ENCODE data around the gene MRGPRE. TPM values are rescaled to one million over a fixed set of nuclear protein-coding genes. Genes with fewer than 3 reads are reported as not detected.
A peak's percentile ranks its signal among the peaks of the same experiment; 100 is the strongest.

The MRGPRE gene
- total and polyA plus RNA-seq, 5 donors: 0.11 to 0.43 (median 0.33) TPM; not detected in 1

GRCh38 chr11:3201112-3201581 is 31.1 kb downstream of the MRGPRE start:
- Histone ChIP-seq H3K27me3 (ENCODE audit: control insufficient read depth, insufficient read depth) (no peaks in the 10 kb centered on the region), H3K27ac (ENCODE audit: low read length) (no peak overlapping the region), H3K4me1 (ENCODE audit: control insufficient read depth, insufficient read depth, low read length) (no peaks in the 10 kb centered on the region), H3K9me3 (ENCODE audit: control insufficient read depth, low read length) (no peaks in the 10 kb centered on the region), H3K4me3 (ENCODE audit: low read length) (no peak overlapping the region)
- ATAC-seq: no peak
- intact Hi-C loops (cut with DNase I): no loop called here
- WGBS: 82% methylated on average over 15 of the region's 15 CpGs
- DNase-seq: no peak

GRCh38 chr11:3200388-3201111 is 31.7 kb downstream of the MRGPRE start:
- Histone ChIP-seq H3K27ac (ENCODE audit: low read length) (no peak overlapping the region), H3K9me3 (ENCODE audit: control insufficient read depth, low read length) (no peaks in the 10 kb centered on the region), H3K27me3 (ENCODE audit: control insufficient read depth, insufficient read depth) (no peaks in the 10 kb centered on the region), H3K4me1 (ENCODE audit: control insufficient read depth, insufficient read depth, low read length) (no peaks in the 10 kb centered on the region), H3K4me3 (ENCODE audit: low read length) (no peak overlapping the region)
- ATAC-seq (no peak), DNase-seq (no peak)
- intact Hi-C loops (cut with DNase I): no loop called here
- WGBS: 78% methylated on average over 12 of the region's 12 CpGs

GRCh38 chr11:3199537-3200295 is 32.5 kb downstream of the MRGPRE start:
- Histone ChIP-seq H3K9me3 (ENCODE audit: control insufficient read depth, low read length) (no peaks in the 10 kb centered on the region), H3K27ac (ENCODE audit: low read length) (no peak overlapping the region), H3K27me3 (ENCODE audit: control insufficient read depth, insufficient read depth) (no peaks in the 10 kb centered on the region), H3K4me1 (ENCODE audit: control insufficient read depth, insufficient read depth, low read length) (no peaks in the 10 kb centered on the region), H3K4me3 (ENCODE audit: low read length) (no peak overlapping the region)
- no peak for DNase-seq
- 75% methylated on average over 19 of the region's 19 CpGs for WGBS
- intact Hi-C loops (cut with DNase I): no loop called here
- ATAC-seq: no peak

GRCh38 chr11:3198815-3199214 is 33.4 kb downstream of the MRGPRE start:
- intact Hi-C loops (cut with DNase I): no loop called here

GRCh38 chr11:3197878-3198528 is 34.2 kb downstream of the MRGPRE start:
- ATAC-seq (no peak), DNase-seq (no peak)
- 77% methylated on average over 8 of the region's 8 CpGs for WGBS
- Histone ChIP-seq H3K27ac (ENCODE audit: low read length) (no peak overlapping the region), H3K4me1 (ENCODE audit: control insufficient read depth, insufficient read depth, low read length) (no peaks in the 10 kb centered on the region), H3K9me3 (ENCODE audit: control insufficient read depth, low read length) (no peaks in the 10 kb centered on the region), H3K27me3 (ENCODE audit: control insufficient read depth, insufficient read depth) (no peaks in the 10 kb centered on the region), H3K4me3 (ENCODE audit: low read length) (no peak overlapping the region)
- intact Hi-C loops (cut with DNase I): no loop called here

More at GRCh38 chr11:3198815-3199214, 33.4 kb downstream of the MRGPRE start:
- H3K4me1 ChIP-seq (ENCODE audit: control insufficient read depth, insufficient read depth, low read length): no peaks in the 10 kb centered on the region
- no peak overlapping the region for H3K27ac ChIP-seq (ENCODE audit: low read length)
- DNase-seq: no peak
- H3K27me3 ChIP-seq (ENCODE audit: control insufficient read depth, insufficient read depth): no peaks in the 10 kb centered on the region
- no peaks in the 10 kb centered on the region for H3K9me3 ChIP-seq (ENCODE audit: control insufficient read depth, low read length)
- ATAC-seq: no peak
- no peak overlapping the region for H3K4me3 ChIP-seq (ENCODE audit: low read length)
- WGBS: 81% methylated on average over 15 of the region's 15 CpGs

GRCh38 chr11:3197044-3197695 is 35.0 kb downstream of the MRGPRE start:
- 88% methylated on average over 11 of the region's 11 CpGs for WGBS
- intact Hi-C loops (cut with DNase I): no loop called here
- ATAC-seq: no peak
- no peak overlapping the region for H3K27ac ChIP-seq (ENCODE audit: low read length)
- no peaks in the 10 kb centered on the region for H3K27me3 ChIP-seq (ENCODE audit: control insufficient read depth, insufficient read depth)
- no peaks in the 10 kb centered on the region for H3K9me3 ChIP-seq (ENCODE audit: control insufficient read depth, low read length)
- H3K4me3 ChIP-seq (ENCODE audit: low read length): no peak overlapping the region
- H3K4me1 ChIP-seq (ENCODE audit: control insufficient read depth, insufficient read depth, low read length): no peaks in the 10 kb centered on the region
- DNase-seq: no peak

- Histone ChIP-seq H3K9me3 (ENCODE audit: control insufficient read depth, low read length) (no peaks in the 10 kb centered on the region), H3K27me3 (ENCODE audit: control insufficient read depth, insufficient read depth) (no peaks in the 10 kb centered on the region), H3K4me1 (ENCODE audit: control insufficient read depth, insufficient read depth, low read length) (no peaks in the 10 kb centered on the region), H3K4me3 (ENCODE audit: low read length) (no peak overlapping the region), H3K27ac (ENCODE audit: low read length) (no peak overlapping the region)
- 84% methylated on average over 23 of the region's 23 CpGs for WGBS
- ATAC-seq (no peak), DNase-seq (no peak)
- intact Hi-C loops (cut with DNase I): no loop called here
These were observed 35.8 kb downstream of the MRGPRE start for GRCh38 chr11:3196161-3197043.

- no peaks in the 10 kb centered on the region for H3K4me1 ChIP-seq (ENCODE audit: control insufficient read depth, insufficient read depth, low read length)
- H3K4me3 ChIP-seq (ENCODE audit: low read length): no peak overlapping the region
- 62% methylated on average over 22 of the region's 22 CpGs for WGBS
- no peak overlapping the region for H3K27ac ChIP-seq (ENCODE audit: low read length)
- no peaks in the 10 kb centered on the region for H3K9me3 ChIP-seq (ENCODE audit: control insufficient read depth, low read length)
- ATAC-seq: peak in 1 of 2 donors; percentile 32
- no peaks in the 10 kb centered on the region for H3K27me3 ChIP-seq (ENCODE audit: control insufficient read depth, insufficient read depth)
- peak in 1 of 3 donors; percentile 57 for DNase-seq
- intact Hi-C loops (cut with DNase I): no loop called here
These were observed 36.7 kb downstream of the MRGPRE start for GRCh38 chr11:3195251-3196160.

- intact Hi-C loops (cut with DNase I): no loop called here
- no peak for DNase-seq
- no peaks in the 10 kb centered on the region for H3K9me3 ChIP-seq (ENCODE audit: control insufficient read depth, low read length)
- 68% methylated on average over 12 of the region's 12 CpGs for WGBS
- H3K27ac ChIP-seq (ENCODE audit: low read length): no peak overlapping the region
- no peaks in the 10 kb centered on the region for H3K27me3 ChIP-seq (ENCODE audit: control insufficient read depth, insufficient read depth)
- H3K4me1 ChIP-seq (ENCODE audit: control insufficient read depth, insufficient read depth, low read length): no peaks in the 10 kb centered on the region
- no peak for ATAC-seq
- no peak overlapping the region for H3K4me3 ChIP-seq (ENCODE audit: low read length)
These were observed 38.0 kb downstream of the MRGPRE start for GRCh38 chr11:3194016-3194816.

Measured in right cardiac atrium (tissue), 5 donors.